Mucosa of rectum (tissue), 2 donors: ENCODE results near the gene CCDC110.

ENCODE experiments used
- H3K27ac ChIP-seq, 2 donors: one replicate each; pipeline ENCODE4 v1.7.0; 2013; ENCODE audit warnings: inconsistent platforms in 2 of 2, low read depth in 2 of 2, low read length in 2 of 2
- H3K27me3 ChIP-seq, 2 donors: one replicate each; pipeline ENCODE4 v1.7.0; 2013; ENCODE audit warnings: low read length in 2 of 2; ENCODE audit not compliant: control insufficient read depth in 2 of 2, insufficient read depth in 2 of 2
- H3K36me3 ChIP-seq, 2 donors: one replicate each; pipeline ENCODE4 v1.7.0; 2013; ENCODE audit warnings: low read length in 2 of 2; ENCODE audit not compliant: control insufficient read depth in 2 of 2, insufficient read depth in 2 of 2
- H3K4me1 ChIP-seq, 2 donors: one replicate each; pipeline ENCODE4 v1.7.0; 2013; ENCODE audit warnings: low read length in 2 of 2, mild to moderate bottlenecking in 1 of 2; ENCODE audit not compliant: control insufficient read depth in 2 of 2, insufficient read depth in 2 of 2
- H3K4me3 ChIP-seq, 2 donors: one replicate each; pipeline ENCODE4 v1.7.0; 2013; ENCODE audit warnings: low read length in 2 of 2
- H3K9ac ChIP-seq, 2 donors: one replicate each; pipeline ENCODE4 v1.7.0; 2013; ENCODE audit warnings: low read length in 2 of 2, low read depth in 1 of 2, mild to moderate bottlenecking in 1 of 2
- H3K9me3 ChIP-seq, 2 donors: one replicate each; pipeline ENCODE4 v1.7.0; 2013; ENCODE audit warnings: low read length in 2 of 2; ENCODE audit not compliant: control insufficient read depth in 2 of 2
- donor health status: healthy.
- donor health status: Normal muscosa, but diverticular disease.

The CCDC110 gene

DNA sequence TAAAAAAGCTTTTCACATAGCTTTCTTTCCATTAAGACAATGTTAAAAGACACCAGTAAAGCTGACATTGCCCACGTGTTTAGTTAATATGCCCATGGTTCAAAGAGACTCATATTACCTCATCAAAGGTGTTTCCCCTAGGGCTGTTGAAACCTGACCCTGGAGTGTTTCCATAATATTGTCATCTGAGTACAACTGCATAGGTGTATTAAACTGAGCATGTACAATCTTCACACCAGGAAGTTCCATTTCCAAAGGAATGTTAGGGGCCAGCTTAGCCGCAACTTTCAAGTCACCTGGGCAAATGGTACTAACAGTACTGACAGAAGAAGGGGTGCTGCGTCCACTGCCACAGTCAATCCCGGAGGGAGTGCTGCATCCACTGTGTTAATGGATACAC, 36.6 kb upstream of the CCDC110 start:
- H3K27ac ChIP-seq: no peak overlapping the region
- no peaks in the 10 kb centered on the region for H3K27me3 ChIP-seq
- peaks cover 4 to 6% of the 10 kb centered on the region in 2 donors for H3K4me1 ChIP-seq
- no peak overlapping the region for H3K9ac ChIP-seq
- H3K4me3 ChIP-seq: no peak overlapping the region
- no peaks in the 10 kb centered on the region for H3K36me3 ChIP-seq
- H3K9me3 ChIP-seq: no peaks in the 10 kb centered on the region

DNA sequence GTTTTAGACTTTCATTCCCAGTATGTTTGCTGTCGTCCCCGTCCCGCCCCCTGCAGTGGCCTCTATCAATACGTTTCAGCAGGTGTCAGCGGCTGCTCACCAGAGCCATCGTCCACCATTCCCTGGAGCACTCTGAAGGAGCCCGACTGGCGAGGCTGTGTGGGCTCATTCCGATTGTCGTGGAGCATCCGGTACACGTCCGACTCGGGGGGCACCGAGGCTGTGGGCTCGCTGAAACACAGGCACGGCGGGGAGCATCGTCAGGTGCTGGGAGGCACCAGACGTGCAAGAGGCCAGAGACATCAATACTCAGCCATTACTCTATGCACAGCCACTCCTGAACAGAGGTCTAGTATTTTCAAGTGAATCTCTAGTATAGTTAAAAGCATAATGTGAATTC, 34.9 kb upstream of the CCDC110 start:
- H3K36me3 ChIP-seq: no peaks in the 10 kb centered on the region
- H3K9ac ChIP-seq: no peak overlapping the region
- H3K9me3 ChIP-seq: no peaks in the 10 kb centered on the region
- H3K27ac ChIP-seq: no peak overlapping the region
- no peaks in the 10 kb centered on the region for H3K27me3 ChIP-seq
- H3K4me3 ChIP-seq: no peak overlapping the region
- H3K4me1 ChIP-seq: peaks cover 0 to 2% of the 10 kb centered on the region in 2 donors

- H3K9ac ChIP-seq: peak overlapping the region in 1 of 2 donors; percentile 15
- no peaks in the 10 kb centered on the region for H3K36me3 ChIP-seq
- H3K4me1 ChIP-seq: peaks cover 0 to 2% of the 10 kb centered on the region in 2 donors
- no peaks in the 10 kb centered on the region for H3K27me3 ChIP-seq
- peak overlapping the region; percentile 21 to 44 for H3K4me3 ChIP-seq
- peaks cover 0 to 3% of the 10 kb centered on the region in 2 donors for H3K9me3 ChIP-seq
- H3K27ac ChIP-seq: peak overlapping the region; percentile 12 to 63
These were observed 32.8 kb upstream of the CCDC110 start for GRCh38 chr4:185504098-185505047.

DNA sequence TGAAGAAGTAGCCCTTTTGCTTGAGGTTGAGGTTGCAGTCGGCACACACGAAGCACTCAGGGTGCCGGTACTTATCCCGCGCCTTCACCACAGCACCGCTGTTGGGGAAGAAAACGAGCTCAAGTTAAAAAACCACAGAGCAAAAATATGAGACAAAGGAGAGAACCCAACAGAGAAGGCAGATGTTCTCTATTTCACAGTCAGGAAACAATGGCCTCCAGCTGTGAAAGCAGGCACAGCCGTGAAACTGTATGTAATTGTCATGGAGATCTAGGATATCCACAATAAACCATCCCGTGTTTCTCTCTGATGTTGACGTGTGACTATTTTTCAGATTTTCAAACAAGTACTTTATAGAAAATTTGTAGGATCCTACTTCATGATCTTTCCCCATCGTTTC, 30.9 kb upstream of the CCDC110 start:
- Histone ChIP-seq H3K27ac (no peak overlapping the region), H3K4me3 (no peak overlapping the region), H3K4me1 (peaks cover 0 to 2% of the 10 kb centered on the region in 2 donors), H3K36me3 (no peaks in the 10 kb centered on the region), H3K27me3 (no peaks in the 10 kb centered on the region), H3K9me3 (peaks cover 0 to 3% of the 10 kb centered on the region in 2 donors), H3K9ac (no peak overlapping the region)

DNA sequence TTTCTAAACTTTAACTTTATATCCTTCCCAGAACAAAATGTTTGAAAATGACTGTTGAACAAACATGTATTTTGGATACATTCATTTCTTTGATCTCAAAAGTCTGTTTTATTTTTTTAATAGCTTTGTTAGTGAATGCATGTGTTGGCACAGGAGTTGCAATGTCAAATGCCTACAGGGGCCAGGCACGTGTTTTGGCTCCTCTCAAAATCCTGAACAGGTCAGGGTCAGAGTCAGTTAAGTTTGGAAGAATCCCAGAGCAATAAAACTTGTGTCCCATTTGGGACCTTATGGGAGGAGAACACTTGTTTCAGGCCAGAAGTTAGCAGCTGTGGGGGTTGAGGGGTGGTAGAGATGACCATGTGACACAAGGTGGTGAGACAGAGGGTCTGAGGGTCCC, 29.0 kb upstream of the CCDC110 start:
- no peak overlapping the region for H3K27ac ChIP-seq
- no peak overlapping the region for H3K4me3 ChIP-seq
- no peak overlapping the region for H3K9ac ChIP-seq
- H3K36me3 ChIP-seq: no peaks in the 10 kb centered on the region
- H3K27me3 ChIP-seq: peaks cover 0 to 3% of the 10 kb centered on the region in 2 donors
- peaks cover 0 to 3% of the 10 kb centered on the region in 2 donors for H3K9me3 ChIP-seq
- H3K4me1 ChIP-seq: peaks cover 0 to 2% of the 10 kb centered on the region in 2 donors

GRCh38 chr4:185500035-185500434, 28.5 kb upstream of the CCDC110 start:
- peaks cover 0 to 3% of the 10 kb centered on the region in 2 donors for H3K27me3 ChIP-seq

GRCh38 chr4:185488650-185489049, 17.1 kb upstream of the CCDC110 start:
- no peaks in the 10 kb centered on the region for H3K4me1 ChIP-seq
- H3K4me3 ChIP-seq: no peak overlapping the region
- peaks cover 0 to 3% of the 10 kb centered on the region in 2 donors for H3K9me3 ChIP-seq
- H3K9ac ChIP-seq: no peak overlapping the region
- H3K27me3 ChIP-seq: no peaks in the 10 kb centered on the region
- H3K36me3 ChIP-seq: no peaks in the 10 kb centered on the region
- no peak overlapping the region for H3K27ac ChIP-seq

More at GRCh38 chr4:185500035-185500434, 28.5 kb upstream of the CCDC110 start:
- Histone ChIP-seq H3K9ac (no peak overlapping the region), H3K4me3 (no peak overlapping the region), H3K27ac (no peak overlapping the region), H3K36me3 (no peaks in the 10 kb centered on the region), H3K4me1 (peaks cover 0 to 2% of the 10 kb centered on the region in 2 donors), H3K9me3 (peaks cover 0 to 3% of the 10 kb centered on the region in 2 donors)

DNA sequence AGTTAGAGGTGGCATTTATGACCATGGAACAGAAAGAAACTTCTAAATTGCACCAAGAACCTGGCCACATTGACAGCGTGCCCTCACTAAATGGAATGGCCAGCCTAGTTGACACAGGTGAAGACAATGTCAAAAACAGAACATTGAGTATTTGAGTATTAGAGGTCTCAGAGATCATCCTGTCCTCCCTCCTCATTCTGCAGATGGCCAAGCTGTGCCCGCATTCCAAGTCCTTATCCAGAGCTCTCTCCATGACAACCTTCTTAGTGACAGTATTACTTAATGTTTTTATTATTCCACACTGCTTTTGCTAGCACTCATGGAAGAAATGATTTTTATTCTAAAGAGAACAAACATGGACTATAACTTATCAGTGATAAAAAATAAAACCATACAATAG, 9.9 kb upstream of the CCDC110 start:
- no peaks in the 10 kb centered on the region for H3K27me3 ChIP-seq
- H3K4me1 ChIP-seq: no peaks in the 10 kb centered on the region
- no peak overlapping the region for H3K27ac ChIP-seq
- H3K36me3 ChIP-seq: no peaks in the 10 kb centered on the region
- no peak overlapping the region for H3K9ac ChIP-seq
- no peaks in the 10 kb centered on the region for H3K9me3 ChIP-seq
- H3K4me3 ChIP-seq: no peak overlapping the region

DNA sequence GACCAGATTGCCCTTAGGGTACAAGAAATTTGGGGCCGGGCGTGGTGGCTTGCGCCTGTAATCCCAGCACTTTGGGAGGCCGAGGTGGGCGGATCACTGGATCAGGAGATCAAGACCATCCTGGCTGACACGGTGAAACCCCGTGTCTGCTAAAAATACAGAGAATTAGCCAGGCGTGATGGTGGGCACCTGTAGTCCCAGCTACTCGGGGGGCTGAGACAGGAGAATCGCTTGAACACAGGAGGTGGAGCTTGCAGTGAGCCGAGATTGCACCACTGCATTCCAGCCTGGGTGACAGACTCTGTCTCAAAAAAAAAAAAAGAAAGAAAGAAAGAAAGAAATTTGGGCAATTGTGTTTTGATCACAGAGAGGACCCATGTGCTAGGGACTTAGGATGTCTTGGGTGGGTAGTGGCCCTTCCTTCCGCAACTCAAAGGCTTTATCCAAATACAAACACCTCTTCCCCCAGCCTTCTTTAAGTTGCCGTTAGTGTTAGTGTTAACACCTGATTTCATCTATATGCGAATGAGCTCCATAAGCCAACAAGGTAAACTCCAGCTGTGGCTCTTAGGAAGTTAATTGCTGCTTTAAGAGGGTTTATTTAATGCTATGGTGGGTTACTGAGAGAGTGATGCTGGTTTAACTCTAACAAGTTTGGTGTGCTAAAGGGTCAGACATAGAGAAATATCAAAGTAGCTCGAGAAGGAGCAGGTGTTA, 8.6 kb upstream of the CCDC110 start:
- Histone ChIP-seq H3K4me1 (no peaks in the 10 kb centered on the region), H3K9ac (no peak overlapping the region), H3K4me3 (no peak overlapping the region), H3K9me3 (no peaks in the 10 kb centered on the region), H3K27ac (peak overlapping the region; percentile 24 to 48), H3K27me3 (no peaks in the 10 kb centered on the region), H3K36me3 (no peaks in the 10 kb centered on the region)

GRCh38 chr4:185479507-185479971, 8.0 kb upstream of the CCDC110 start:
- no peaks in the 10 kb centered on the region for H3K27me3 ChIP-seq
- H3K4me3 ChIP-seq: no peak overlapping the region
- peak overlapping the region in 1 of 2 donors; percentile 6 for H3K27ac ChIP-seq
- H3K36me3 ChIP-seq: no peaks in the 10 kb centered on the region
- no peak overlapping the region for H3K9ac ChIP-seq
- H3K9me3 ChIP-seq: no peaks in the 10 kb centered on the region
- H3K4me1 ChIP-seq: no peaks in the 10 kb centered on the region
